Esophagus (tissue), 2 donors: ENCODE measurements around the gene CDYL. TPM values are rescaled to one million over a fixed set of nuclear protein-coding genes. Genes with fewer than 3 reads are reported as not detected.

Experiments used
- H3K27ac ChIP-seq, 2 donors: one replicate each; pipeline ENCODE4 v1.5.1; 2013; ENCODE audit warnings: low read depth in 2 of 2, mild to moderate bottlenecking in 2 of 2, inconsistent platforms in 1 of 2, low read length in 1 of 2, moderate library complexity in 1 of 2
- H3K27me3 ChIP-seq, 2 donors: one replicate each; pipeline ENCODE4 v1.6.1; 2013; ENCODE audit warnings: low read length in 2 of 2, control low read depth in 1 of 2, mild to moderate bottlenecking in 1 of 2; ENCODE audit not compliant: insufficient read depth in 2 of 2, control insufficient read depth in 1 of 2
- H3K36me3 ChIP-seq, 2 donors: one replicate each; pipeline ENCODE4 v1.6.1; 2013; ENCODE audit warnings: low read length in 1 of 2; ENCODE audit not compliant: control insufficient read depth in 2 of 2, insufficient read depth in 2 of 2
- H3K4me1 ChIP-seq, 2 donors: one replicate each; pipeline ENCODE4 v1.6.1; 2013; ENCODE audit warnings: low read length in 1 of 2; ENCODE audit not compliant: control insufficient read depth in 2 of 2, insufficient read depth in 2 of 2
- H3K4me3 ChIP-seq, 2 donors: one replicate each; pipeline ENCODE4 v1.5.1; 2013; ENCODE audit warnings: low read length in 2 of 2, mild to moderate bottlenecking in 2 of 2, low read depth in 1 of 2, moderate library complexity in 1 of 2
- H3K9me3 ChIP-seq, 2 donors: one replicate each; pipeline ENCODE4 v1.6.1; 2013; ENCODE audit warnings: mild to moderate bottlenecking in 2 of 2, low read depth in 1 of 2, low read length in 1 of 2, moderate library complexity in 1 of 2; ENCODE audit not compliant: control insufficient read depth in 2 of 2, insufficient read depth in 1 of 2
- WGBS, 2 donors: extraction: QIAGEN DNeasy Blood & Tissue Kit; methylation state at CpG; one replicate each; pipeline ENCODE4 v1.1.7; 2013; 5-methylcytosine and 5-hydroxymethylcytosine counted together
- polyA plus RNA-seq, 2 donors: library from polyadenylated mRNA; stranded (reverse); fragments of 200-250 nt; gene quantifications; one replicate each; pipeline ENCODE4 v1.2.3, GENCODE V29; 2013
- donor health status: healthy with polysubstance abuse.
- donor health status: Bipolar disorder and iron deficiency.

The CDYL gene
- polyA plus RNA-seq, 2 donors = 9.0 to 10.5 TPM

- no peaks in the 10 kb centered on the region for H3K9me3 ChIP-seq
- no peaks in the 10 kb centered on the region for H3K4me1 ChIP-seq
- H3K27me3 ChIP-seq = no peaks in the 10 kb centered on the region
- no peaks in the 10 kb centered on the region for H3K36me3 ChIP-seq
- 70 to 79% methylated on average over 6 of the region's 6 CpGs for WGBS, 2 donors
- no peak overlapping the region for H3K4me3 ChIP-seq
- H3K27ac ChIP-seq = no peak overlapping the region
Observed at GRCh38 chr6:4740032-4740431, 36.2 kb upstream of the CDYL start.

GRCh38 chr6:4743062-4743461 lies 33.1 kb upstream of the CDYL start:
- 42 to 43% methylated on average over 2 of the region's 2 CpGs for WGBS, 2 donors
- Histone ChIP-seq H3K36me3 (no peaks in the 10 kb centered on the region), H3K4me3 (no peak overlapping the region), H3K27me3 (no peaks in the 10 kb centered on the region), H3K4me1 (no peaks in the 10 kb centered on the region), H3K27ac (no peak overlapping the region), H3K9me3 (no peaks in the 10 kb centered on the region)

- Histone ChIP-seq H3K4me3 (no peak overlapping the region), H3K27ac (no peak overlapping the region), H3K36me3 (no peaks in the 10 kb centered on the region), H3K27me3 (no peaks in the 10 kb centered on the region), H3K9me3 (no peaks in the 10 kb centered on the region), H3K4me1 (no peaks in the 10 kb centered on the region)
- 80 to 88% methylated on average over 5 of the region's 5 CpGs for WGBS, 2 donors
Observed at GRCh38 chr6:4743926-4744325, 32.3 kb upstream of the CDYL start.

GRCh38 chr6:4747588-4747987 lies 28.6 kb upstream of the CDYL start:
- Histone ChIP-seq H3K36me3 (no peaks in the 10 kb centered on the region), H3K27me3 (no peaks in the 10 kb centered on the region), H3K27ac (no peak overlapping the region), H3K4me1 (no peaks in the 10 kb centered on the region), H3K9me3 (no peaks in the 10 kb centered on the region), H3K4me3 (no peak overlapping the region)
- WGBS, 2 donors = 88 to 95% methylated on average over 2 of the region's 2 CpGs

- Histone ChIP-seq H3K27me3 (no peaks in the 10 kb centered on the region), H3K27ac (no peak overlapping the region), H3K4me1 (no peaks in the 10 kb centered on the region), H3K9me3 (no peaks in the 10 kb centered on the region), H3K4me3 (no peak overlapping the region), H3K36me3 (no peaks in the 10 kb centered on the region)
- WGBS, 2 donors = 68 to 72% methylated on average over 7 of the region's 7 CpGs
Observed at GRCh38 chr6:4751823-4752464, 24.3 kb upstream of the CDYL start.

- Histone ChIP-seq H3K27ac (no peak overlapping the region), H3K9me3 (no peaks in the 10 kb centered on the region), H3K36me3 (no peaks in the 10 kb centered on the region), H3K4me1 (no peaks in the 10 kb centered on the region), H3K27me3 (no peaks in the 10 kb centered on the region), H3K4me3 (no peak overlapping the region)
- WGBS, 2 donors = 69 to 77% methylated on average over 2 of the region's 2 CpGs
Observed at GRCh38 chr6:4756247-4756646, 20.0 kb upstream of the CDYL start.

- Histone ChIP-seq H3K9me3 (peaks cover 0 to 2% of the 10 kb centered on the region in 2 donors), H3K27ac (no peak overlapping the region), H3K4me1 (no peaks in the 10 kb centered on the region), H3K4me3 (no peak overlapping the region), H3K27me3 (no peaks in the 10 kb centered on the region), H3K36me3 (no peaks in the 10 kb centered on the region)
- 62 to 64% methylated on average over 1 of the region's 1 CpG for WGBS, 2 donors
Observed at GRCh38 chr6:4759997-4760396, 16.2 kb upstream of the CDYL start.

GRCh38 chr6:4760773-4761172 lies 15.4 kb upstream of the CDYL start:
- Histone ChIP-seq H3K4me3 (no peak overlapping the region), H3K4me1 (no peaks in the 10 kb centered on the region), H3K27me3 (no peaks in the 10 kb centered on the region), H3K27ac (no peak overlapping the region), H3K36me3 (no peaks in the 10 kb centered on the region), H3K9me3 (peaks cover 0 to 2% of the 10 kb centered on the region in 2 donors)
- 87 to 91% methylated on average over 3 of the region's 3 CpGs for WGBS, 2 donors

- H3K4me3 ChIP-seq = no peak overlapping the region
- no peaks in the 10 kb centered on the region for H3K36me3 ChIP-seq
- H3K9me3 ChIP-seq = peaks cover 0 to 2% of the 10 kb centered on the region in 2 donors
- H3K27ac ChIP-seq = no peak overlapping the region
- no peaks in the 10 kb centered on the region for H3K4me1 ChIP-seq
- H3K27me3 ChIP-seq = no peaks in the 10 kb centered on the region
Observed at GRCh38 chr6:4762294-4762693, 13.9 kb upstream of the CDYL start.

- peaks cover 0 to 2% of the 10 kb centered on the region in 2 donors for H3K9me3 ChIP-seq
- no peaks in the 10 kb centered on the region for H3K36me3 ChIP-seq
- 93 to 99% methylated on average over 1 of the region's 1 CpG for WGBS, 2 donors
- no peaks in the 10 kb centered on the region for H3K4me1 ChIP-seq
- H3K27me3 ChIP-seq = no peaks in the 10 kb centered on the region
- no peak overlapping the region for H3K27ac ChIP-seq
- H3K4me3 ChIP-seq = no peak overlapping the region
Observed at GRCh38 chr6:4763921-4764320, 12.3 kb upstream of the CDYL start.
